ENCODE measurements around the gene ZNF528. TPM values are rescaled to one million over a fixed set of nuclear protein-coding genes. Genes with fewer than 3 reads are reported as not detected.

The ZNF528 gene
- polyA plus RNA-seq: 16.5 and 41.8 TPM in 2 replicates

GRCh38 chr19:52397310-52398080 is at the start of gene ZNF528:
ZNF528 (plus strand) TSS chr19:52397849; CDS start chr19:52402014, 4,165 bp downstream.

GRCh38 chr19:52369559-52370340 is 27.9 kb upstream of the ZNF528 start, which contains the start of gene ZNF880:
ZNF880 (plus strand) TSS chr19:52369923; CDS start chr19:52369966, 43 bp downstream.

GRCh38 chr19:52428937-52429336 is 31.3 kb downstream of the ZNF528 start, which contains the start of gene ZNF534:
ZNF534 (plus strand) TSS chr19:52429148; CDS start chr19:52431475, 2,327 bp downstream.

GRCh38 chr19:52453324-52454094 is 55.9 kb downstream of the ZNF528 start, which contains the start of gene ZNF578:
ZNF578 (plus strand) TSS chr19:52453553; CDS start chr19:52501846, 48,293 bp downstream.

Other genes starting within 250 kb of the ZNF528 start
- 12.4 and 18.1 TPM in 2 replicates for gene ZNF836, start 226.2 kb upstream of the ZNF528 start, polyA plus RNA-seq
- gene PPP2R1A, start 207.8 kb upstream of the ZNF528 start, polyA plus RNA-seq: 326 and 447 TPM in 2 replicates
- 2.4 and 11.6 TPM in 2 replicates for gene ZNF766, start 128.3 kb upstream of the ZNF528 start, polyA plus RNA-seq
- gene ZNF480, start 100.7 kb upstream of the ZNF528 start, polyA plus RNA-seq: 3.7 and 10.3 TPM in 2 replicates
- gene ZNF610, start 61.6 kb upstream of the ZNF528 start, polyA plus RNA-seq: 11.7 and 17.8 TPM in 2 replicates
- gene ZNF880, start 27.9 kb upstream of the ZNF528 start, polyA plus RNA-seq: 50.3 and 65.8 TPM in 2 replicates
- gene ZNF534, start 31.3 kb downstream of the ZNF528 start, polyA plus RNA-seq: 0.73 and 0.85 TPM in 2 replicates
- gene ZNF578, start 55.7 kb downstream of the ZNF528 start, polyA plus RNA-seq: 3.5 and 4.1 TPM in 2 replicates
- gene ZNF808, start 129.8 kb downstream of the ZNF528 start, polyA plus RNA-seq: 13.8 and 17.9 TPM in 2 replicates
- 2.8 and 6.1 TPM in 2 replicates for gene ZNF701, start 172.4 kb downstream of the ZNF528 start, polyA plus RNA-seq
- 22.7 and 34.3 TPM in 2 replicates for gene ZNF83, start 240.5 kb downstream of the ZNF528 start, polyA plus RNA-seq

All from Purkinje cell (primary cell).